Stimulated activated CD4-positive, alpha-beta T cell treated with anti-CD3 and anti-CD28 coated beads, Interleukin-4, amount 100 ng/mL, for 48 hours (primary cell): Measurements from ENCODE around the gene LMO1.

Source experiments
- DNase-seq, 2 donors: peaks; one replicate each; pipeline ENCODE4 v3.0.0-alpha.2; 2020; ENCODE audit warnings: low read depth in 2 of 2

The LMO1 gene

GRCh38 chr11:8225589-8226036 is 38.1 kb downstream of the LMO1 start:
- peak; percentile 43 to 69 for DNase-seq

GRCh38 chr11:8224711-8225110 is 39.0 kb downstream of the LMO1 start:
- DNase-seq = no peak

GRCh38 chr11:8224161-8224591 is 39.5 kb downstream of the LMO1 start:
- no peak for DNase-seq

- DNase-seq = no peak
These were observed 40.2 kb downstream of the LMO1 start for GRCh38 chr11:8223513-8223900.

GRCh38 chr11:8222820-8223512 is 40.7 kb downstream of the LMO1 start:
- no peak for DNase-seq

GRCh38 chr11:8221917-8222495 is 41.7 kb downstream of the LMO1 start:
- DNase-seq = no peak

GRCh38 chr11:8221046-8221723 is 42.5 kb downstream of the LMO1 start:
- DNase-seq = no peak

GRCh38 chr11:8220261-8221045 is 43.2 kb downstream of the LMO1 start:
- DNase-seq = no peak

GRCh38 chr11:8219257-8220021 is 44.2 kb downstream of the LMO1 start:
- DNase-seq = no peak

GRCh38 chr11:8218840-8219239 is 44.8 kb downstream of the LMO1 start:
- DNase-seq = no peak

- DNase-seq = no peak
These were observed 45.3 kb downstream of the LMO1 start for GRCh38 chr11:8218409-8218808.

- DNase-seq = no peak
These were observed 45.8 kb downstream of the LMO1 start for GRCh38 chr11:8217926-8218325.

GRCh38 chr11:8217136-8217535 is 46.5 kb downstream of the LMO1 start:
- DNase-seq = no peak

- DNase-seq = no peak
These were observed 50.3 kb downstream of the LMO1 start for GRCh38 chr11:8213376-8213775.

GRCh38 chr11:8209208-8209807 is 54.4 kb downstream of the LMO1 start:
- peak; percentile 23 to 41 for DNase-seq

- DNase-seq = no peak
These were observed 56.3 kb downstream of the LMO1 start for GRCh38 chr11:8207080-8208000.

- DNase-seq = no peak
These were observed 57.2 kb downstream of the LMO1 start for GRCh38 chr11:8206251-8207079.

GRCh38 chr11:8205566-8205965 is 58.1 kb downstream of the LMO1 start:
- no peak for DNase-seq

- DNase-seq = no peak
These were observed 59.1 kb downstream of the LMO1 start for GRCh38 chr11:8204596-8204995.
